MM.1S (cell line): ENCODE results near the gene TTLL9.

ENCODE experiments used
- EZH2 ChIP-seq: fragments of 300-600 bp; sonication (generic); optimal IDR thresholded peaks from 2 replicates; pipeline ENCODE3; 2017; ENCODE audit warnings: low read depth, mild to moderate bottlenecking, antibody characterized with exemption, low read length, mixed read lengths
- TF ChIP-seq, protein P1 (sequence below): fragments of 300-600 bp; sonication (generic); IDR thresholded peaks from 2 replicates; pipeline ENCODE4 v1.5.1; 2016; ENCODE audit warnings: antibody characterized with exemption, low read length, mixed read lengths

DNA sequence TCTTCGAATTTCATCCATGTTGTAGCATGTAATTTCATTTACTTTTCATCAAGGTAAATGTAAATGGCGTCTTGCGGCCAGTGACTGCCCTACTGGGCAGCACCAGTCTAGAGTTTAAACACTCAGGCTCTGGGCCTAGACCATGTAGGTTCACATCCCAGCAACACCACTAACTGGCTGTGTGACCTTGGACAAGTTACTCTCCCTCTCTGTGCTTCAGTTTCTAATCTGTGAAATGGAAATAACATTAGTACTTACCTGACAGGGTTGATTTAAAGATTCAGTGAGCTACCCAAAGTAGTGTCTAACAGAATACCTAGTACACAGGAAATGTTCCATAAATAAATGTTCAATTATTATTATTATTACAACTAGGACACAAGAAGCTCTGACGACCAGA lies 52.2 kb downstream of the TTLL9 start:
- TF ChIP-seq, protein P1, sequence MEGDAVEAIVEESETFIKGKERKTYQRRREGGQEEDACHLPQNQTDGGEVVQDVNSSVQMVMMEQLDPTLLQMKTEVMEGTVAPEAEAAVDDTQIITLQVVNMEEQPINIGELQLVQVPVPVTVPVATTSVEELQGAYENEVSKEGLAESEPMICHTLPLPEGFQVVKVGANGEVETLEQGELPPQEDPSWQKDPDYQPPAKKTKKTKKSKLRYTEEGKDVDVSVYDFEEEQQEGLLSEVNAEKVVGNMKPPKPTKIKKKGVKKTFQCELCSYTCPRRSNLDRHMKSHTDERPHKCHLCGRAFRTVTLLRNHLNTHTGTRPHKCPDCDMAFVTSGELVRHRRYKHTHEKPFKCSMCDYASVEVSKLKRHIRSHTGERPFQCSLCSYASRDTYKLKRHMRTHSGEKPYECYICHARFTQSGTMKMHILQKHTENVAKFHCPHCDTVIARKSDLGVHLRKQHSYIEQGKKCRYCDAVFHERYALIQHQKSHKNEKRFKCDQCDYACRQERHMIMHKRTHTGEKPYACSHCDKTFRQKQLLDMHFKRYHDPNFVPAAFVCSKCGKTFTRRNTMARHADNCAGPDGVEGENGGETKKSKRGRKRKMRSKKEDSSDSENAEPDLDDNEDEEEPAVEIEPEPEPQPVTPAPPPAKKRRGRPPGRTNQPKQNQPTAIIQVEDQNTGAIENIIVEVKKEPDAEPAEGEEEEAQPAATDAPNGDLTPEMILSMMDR = no peak
- TF ChIP-seq EZH2 = no peak
